GM19193 (cell line): ENCODE results near the gene RAVER2.

Source experiments
- POLR2A ChIP-seq: IDR thresholded peaks from 4 replicates; pipeline ENCODE4 v1.6.1; 2011; ENCODE audit not compliant: insufficient read depth, insufficient read length; ENCODE audit errors: extremely low read depth

The RAVER2 gene

GRCh38 chr1:64857347-64857746 lies 112.5 kb downstream of the RAVER2 start:
- TF ChIP-seq POLR2A = no peak

DNA sequence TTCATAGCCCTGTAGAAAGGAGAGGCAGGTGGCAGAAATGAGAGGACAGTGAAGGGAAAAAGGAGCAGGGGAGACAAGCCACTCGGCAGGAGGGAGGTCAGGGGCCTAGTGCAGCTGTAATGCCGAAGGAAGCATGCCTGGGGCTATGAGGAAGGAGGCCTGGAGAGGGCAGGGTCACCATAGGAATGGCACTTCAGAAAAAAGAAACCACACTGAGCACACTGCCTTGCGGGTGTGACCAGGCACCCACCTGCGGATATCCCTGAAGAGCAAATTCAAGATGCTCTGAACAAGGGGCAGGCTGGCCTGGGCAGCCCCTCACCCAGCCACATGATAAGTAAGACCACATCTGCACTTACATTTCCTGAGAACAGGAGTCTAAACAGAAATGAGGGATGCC lies 116.7 kb downstream of the RAVER2 start:
- no peak for TF ChIP-seq POLR2A

DNA sequence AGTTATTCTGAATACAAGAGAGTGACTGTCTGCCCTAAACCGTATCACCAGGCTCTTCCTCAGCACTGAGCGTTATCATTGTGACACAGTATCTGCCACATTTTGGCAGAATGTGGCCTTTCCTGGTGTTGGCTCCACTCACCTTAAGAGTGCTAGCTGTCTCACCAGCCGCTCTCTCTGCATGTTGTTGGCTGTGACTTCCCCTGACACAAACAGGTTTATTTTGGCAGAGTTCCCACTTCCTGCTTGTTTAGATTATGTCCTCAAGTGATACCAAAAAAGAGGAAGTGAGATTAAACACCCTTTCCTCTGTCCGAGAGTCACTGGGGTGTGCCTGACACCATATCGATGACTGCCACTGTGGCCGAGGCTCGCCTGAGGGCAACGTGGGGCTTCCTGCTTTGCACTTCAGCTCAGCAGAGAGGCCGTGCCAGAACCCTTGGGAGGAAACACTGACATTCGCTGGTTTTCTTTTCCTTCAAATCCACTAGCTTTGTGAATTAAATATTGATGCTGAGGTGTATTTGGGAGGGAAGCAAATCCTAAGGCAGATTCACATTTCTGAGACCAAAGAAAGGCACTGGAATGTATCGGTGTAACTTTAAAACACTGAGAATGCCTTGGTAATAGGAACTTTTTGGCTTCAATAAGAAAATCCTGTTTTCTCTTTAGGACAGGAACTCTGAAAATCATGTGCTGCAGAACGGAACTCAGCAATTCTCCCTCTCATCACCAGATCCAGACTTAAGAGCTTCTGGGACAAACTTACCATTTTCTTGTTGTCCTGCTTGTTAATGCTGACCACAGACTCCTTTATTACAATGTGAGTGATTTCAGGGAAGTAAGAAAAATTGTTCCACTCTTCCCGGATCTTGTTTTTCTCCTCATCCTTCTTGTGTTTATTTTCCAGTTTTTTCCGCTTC lies 119.4 kb downstream of the RAVER2 start:
- no peak for TF ChIP-seq POLR2A

- no peak for TF ChIP-seq POLR2A
Observed at GRCh38 chr1:64865105-64865757, 120.4 kb downstream of the RAVER2 start.

GRCh38 chr1:64866689-64867088 lies 121.8 kb downstream of the RAVER2 start:
- TF ChIP-seq POLR2A = no peak

- no peak for TF ChIP-seq POLR2A
Observed at GRCh38 chr1:64867266-64867665, 122.4 kb downstream of the RAVER2 start.

- no peak for TF ChIP-seq POLR2A
Observed at GRCh38 chr1:64871256-64871655, 126.4 kb downstream of the RAVER2 start.

DNA sequence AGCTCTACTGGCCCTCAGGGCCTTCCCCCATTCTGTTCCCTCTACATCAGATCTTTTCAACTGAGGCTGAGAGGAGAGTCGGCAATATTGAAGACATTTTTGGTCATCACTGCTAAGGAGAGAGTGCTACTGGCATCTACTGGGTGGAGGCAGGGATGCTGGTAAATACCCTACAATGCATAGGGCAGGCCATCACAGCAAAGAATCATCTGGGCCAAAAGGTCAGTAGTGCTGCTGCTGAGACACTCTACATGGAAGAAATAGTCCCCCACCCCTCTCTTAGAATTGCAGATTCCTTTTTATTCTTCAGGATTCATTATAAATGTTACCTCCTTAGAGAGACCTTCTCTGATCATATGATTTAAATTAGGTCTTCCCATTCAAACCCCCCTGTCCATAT lies 127.2 kb downstream of the RAVER2 start:
- no peak for TF ChIP-seq POLR2A

- no peak for TF ChIP-seq POLR2A
Observed at GRCh38 chr1:64873576-64873975, 128.7 kb downstream of the RAVER2 start.

- no peak for TF ChIP-seq POLR2A
Observed at GRCh38 chr1:64874666-64875065, 129.8 kb downstream of the RAVER2 start.

- no peak for TF ChIP-seq POLR2A
Observed at GRCh38 chr1:64875101-64875500, 130.2 kb downstream of the RAVER2 start.

- TF ChIP-seq POLR2A = no peak
Observed at GRCh38 chr1:64875606-64876005, 130.7 kb downstream of the RAVER2 start.

DNA sequence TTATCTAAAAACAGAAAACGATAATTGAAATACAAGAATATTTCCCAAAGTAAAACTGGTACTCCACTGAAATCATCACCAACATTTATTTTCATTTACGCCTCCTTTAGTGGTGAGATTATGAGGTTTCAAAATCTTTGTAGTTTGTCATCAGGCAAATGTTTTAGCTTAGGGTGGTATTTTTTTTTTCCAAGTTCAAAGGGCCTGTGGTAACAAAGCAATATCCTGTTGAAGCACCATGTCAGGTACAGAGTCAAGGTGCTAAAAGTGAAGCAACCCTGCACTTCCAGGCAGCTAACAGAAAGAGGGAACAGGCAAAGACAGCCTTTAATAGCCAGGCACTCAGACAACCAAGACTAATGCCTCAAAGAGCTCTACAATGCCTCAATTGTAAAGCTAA lies 132.3 kb downstream of the RAVER2 start:
- TF ChIP-seq POLR2A = no peak

DNA sequence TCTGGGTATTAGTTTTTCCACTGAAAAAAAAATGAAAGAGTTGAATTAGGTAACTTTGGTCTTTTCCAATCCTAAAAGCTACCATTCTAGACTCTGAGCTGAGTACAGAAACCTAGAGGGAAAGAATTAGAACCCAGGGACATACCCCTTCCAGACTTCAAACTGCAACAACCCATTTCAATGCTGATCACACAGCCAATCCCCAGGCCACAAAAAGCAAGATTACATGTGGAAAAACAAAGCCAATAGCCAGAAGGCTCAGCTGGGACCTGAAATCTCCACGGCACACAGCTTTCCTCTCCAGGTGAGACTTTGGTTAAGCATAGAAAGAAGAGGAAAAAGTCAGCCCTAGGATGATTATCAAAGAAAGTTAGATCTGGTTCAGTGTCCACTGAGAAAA lies 132.7 kb downstream of the RAVER2 start:
- TF ChIP-seq POLR2A = no peak

DNA sequence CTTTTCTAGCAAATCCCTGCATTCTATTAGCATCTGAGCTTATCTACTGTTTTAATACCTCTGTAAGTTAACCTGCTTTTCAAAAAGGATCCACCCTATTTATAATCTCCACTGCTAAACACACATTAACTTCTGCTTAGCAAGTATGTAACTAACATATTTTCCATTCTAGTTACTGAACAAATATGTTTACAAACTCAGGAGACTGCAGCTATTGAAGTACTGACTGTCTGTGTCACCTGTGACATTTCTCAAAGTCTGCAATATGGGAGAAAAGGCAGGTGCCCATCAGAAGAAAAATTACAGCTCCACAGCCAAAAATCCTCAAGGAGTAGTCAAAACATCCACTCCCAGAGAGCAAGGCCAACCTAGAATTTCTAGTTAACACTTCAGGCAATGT lies 133.2 kb downstream of the RAVER2 start:
- no peak for TF ChIP-seq POLR2A
